ENCODE data around the gene TMEM255B.

DNA sequence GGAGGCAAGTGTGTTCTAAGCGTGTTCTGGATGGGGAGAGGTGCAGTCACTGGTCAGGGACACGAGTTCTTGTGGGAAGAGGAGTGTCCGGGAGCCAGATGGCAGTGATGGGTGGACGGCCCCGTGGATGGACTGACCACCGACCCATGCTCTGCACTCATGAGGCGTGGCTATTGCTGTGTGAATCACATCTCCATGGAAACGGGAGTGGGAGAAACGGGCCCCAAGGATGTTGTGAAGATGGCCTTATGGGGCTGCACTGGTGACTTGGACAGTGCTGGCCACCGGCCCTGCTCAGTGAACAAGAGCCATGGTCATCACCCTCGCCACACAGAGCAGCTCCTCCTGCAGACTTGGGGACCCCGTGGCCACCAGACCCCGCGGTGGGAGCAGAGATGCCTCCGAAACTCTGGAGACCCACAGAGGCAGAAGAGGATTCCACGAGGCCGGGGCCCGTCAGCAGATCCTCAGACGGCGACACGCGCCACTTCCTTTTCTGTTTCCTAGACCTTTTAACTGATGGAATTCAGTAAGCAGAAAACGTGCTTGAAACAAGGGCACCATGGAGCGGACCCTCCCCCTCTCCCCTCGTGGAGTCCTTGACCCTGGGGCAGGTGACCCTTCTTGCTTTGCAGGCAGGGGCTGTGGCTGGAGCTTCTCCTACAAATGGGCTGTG is 57.4 kb downstream of the TMEM255B start:
- TF ChIP-seq, protein P1, sequence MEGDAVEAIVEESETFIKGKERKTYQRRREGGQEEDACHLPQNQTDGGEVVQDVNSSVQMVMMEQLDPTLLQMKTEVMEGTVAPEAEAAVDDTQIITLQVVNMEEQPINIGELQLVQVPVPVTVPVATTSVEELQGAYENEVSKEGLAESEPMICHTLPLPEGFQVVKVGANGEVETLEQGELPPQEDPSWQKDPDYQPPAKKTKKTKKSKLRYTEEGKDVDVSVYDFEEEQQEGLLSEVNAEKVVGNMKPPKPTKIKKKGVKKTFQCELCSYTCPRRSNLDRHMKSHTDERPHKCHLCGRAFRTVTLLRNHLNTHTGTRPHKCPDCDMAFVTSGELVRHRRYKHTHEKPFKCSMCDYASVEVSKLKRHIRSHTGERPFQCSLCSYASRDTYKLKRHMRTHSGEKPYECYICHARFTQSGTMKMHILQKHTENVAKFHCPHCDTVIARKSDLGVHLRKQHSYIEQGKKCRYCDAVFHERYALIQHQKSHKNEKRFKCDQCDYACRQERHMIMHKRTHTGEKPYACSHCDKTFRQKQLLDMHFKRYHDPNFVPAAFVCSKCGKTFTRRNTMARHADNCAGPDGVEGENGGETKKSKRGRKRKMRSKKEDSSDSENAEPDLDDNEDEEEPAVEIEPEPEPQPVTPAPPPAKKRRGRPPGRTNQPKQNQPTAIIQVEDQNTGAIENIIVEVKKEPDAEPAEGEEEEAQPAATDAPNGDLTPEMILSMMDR (conservative IDR thresholded peaks at IDR 0.05) = no peak
- no peak for TF ChIP-seq EZH2 (IDR thresholded peaks at IDR 0.05; ENCODE audit: low read depth)
